Peyer's patch (tissue), 4 donors: Measurements from ENCODE around the gene PER1.

Experiments
- CTCF ChIP-seq, 6 experiments: fragments of 450-650 bp in 4 of 6; fragments of 200-600 bp in 2 of 6; sonication (generic) in 1 of 6; IDR thresholded peaks; one replicate each; pipeline ENCODE4 v1.5.1; 2017 to 2019; ENCODE audit warnings: antibody characterized with exemption in 6 of 6, mild to moderate bottlenecking in 3 of 6, moderate library complexity in 1 of 6
- POLR2A ChIP-seq, 2 donors: fragments of 450-650 bp; IDR thresholded peaks; one replicate each; pipeline ENCODE4 v1.5.1; 2017; ENCODE audit warnings: antibody characterized with exemption in 2 of 2, mild to moderate bottlenecking in 2 of 2, moderate library complexity in 2 of 2

GRCh38 chr17:8150194-8151119 lies 1.7 kb downstream of the PER1 start:
- TF ChIP-seq CTCF (IDR thresholded peaks at IDR 0.05) (no peak), POLR2A (IDR thresholded peaks at IDR 0.05) (no peak)
